GM12878 (cell line): ENCODE measurements around the gene FAM163B. TPM values are rescaled to one million over a fixed set of nuclear protein-coding genes. Genes with fewer than 3 reads are reported as not detected.

ENCODE experiments used
- ATAC-seq: fragments of 200-7000 bp; cut with Tn5 transposase; 3 replicates; pipeline ENCODE4 v1.9.1; 2020; ENCODE audit warnings: mild to moderate bottlenecking, moderate library complexity
- BruUV-seq: library from RNA; stranded (reverse); fragments of 400-500 nt; replicated peaks from 2 replicates; lab custom pipeline; 2021; lab: Mats Ljungman, UMichigan
- CTCF ChIA-PET: fragments of 300-600 bp; sonication (Branson Sonifier 250); formaldehyde crosslinking; extraction: SDS; loops from one replicate; lab custom pipeline; 2021; ENCODE audit warnings: inconsistent platforms; lab: Yijun Ruan, JAX
- POLR2A ChIA-PET: fragments of 350-600 bp; formaldehyde crosslinking; extraction: SDS; loops from one replicate; lab custom pipeline; 2021; ENCODE audit warnings: inconsistent platforms; lab: Charles Lee
- RAD21 ChIA-PET: fragments of 300-600 bp; sonication (Branson Sonifier 250); formaldehyde crosslinking; loops from one replicate; lab custom pipeline; 2023; ENCODE audit warnings: antibody characterized with exemption; ENCODE audit not compliant: unreplicated experiment; lab: Charles Lee
- SMC1A ChIA-PET: fragments of 300-600 bp; sonication (Branson Sonifier 250); formaldehyde crosslinking; loops from one replicate; lab custom pipeline; 2023; ENCODE audit not compliant: unreplicated experiment, uncharacterized antibody; lab: Charles Lee
- DNase-seq: peaks from one replicate; pipeline ENCODE4 v3.0.0-alpha.2; 2011; ENCODE audit warnings: low read depth, low spot score
- FAIRE-seq: peaks from 3 replicates; lab custom pipeline; 2011; peaks lifted over from hg19 to GRCh38; lab: Jason Lieb, UNC
- H2AFZ ChIP-seq: 2 replicates; pipeline ENCODE4 v1.6.0; 2011; ENCODE audit warnings: low read depth, low read length, control low read depth; ENCODE audit not compliant: control insufficient read depth
- H3K27ac ChIP-seq: 2 replicates; pipeline ENCODE4 v1.5.1; 2011; ENCODE audit warnings: control low read depth; ENCODE audit not compliant: control insufficient read depth, insufficient read depth
- H3K27me3 ChIP-seq, 2 experiments: replicated peaks in 1 of 2; 2 replicates each; pipeline versions ENCODE4 v1.6.0 to v1.6.1; 2011; ENCODE audit warnings: low read length in 1 of 2; ENCODE audit not compliant: control insufficient read depth in 2 of 2, insufficient read depth in 2 of 2
- H3K36me3 ChIP-seq, 2 experiments: 2 replicates each; pipeline ENCODE4 v1.5.1; 2011; ENCODE audit warnings: low read length in 1 of 2; ENCODE audit not compliant: control insufficient read depth in 2 of 2, insufficient read depth in 2 of 2
- H3K4me1 ChIP-seq: 2 replicates; pipeline ENCODE4 v1.6.1; 2011; ENCODE audit warnings: mild to moderate bottlenecking, low read length, moderate library complexity, mixed read lengths; ENCODE audit not compliant: control insufficient read depth, insufficient read depth
- H3K4me2 ChIP-seq: 2 replicates; pipeline ENCODE4 v1.6.0; 2011; ENCODE audit warnings: control low read depth; ENCODE audit not compliant: control insufficient read depth, insufficient read depth
- H3K4me3 ChIP-seq: fragments of 200-600 bp; sonication (generic); 2 replicates; pipeline ENCODE4 v1.5.1; 2016
- H3K79me2 ChIP-seq: 2 replicates; pipeline ENCODE4 v1.6.0; 2011; ENCODE audit warnings: low read length; ENCODE audit not compliant: control insufficient read depth, insufficient read depth
- H3K9ac ChIP-seq: 2 replicates; pipeline ENCODE4 v1.8.0; 2011; ENCODE audit warnings: low read length, control low read depth, mixed read lengths; ENCODE audit not compliant: control insufficient read depth, insufficient read depth
- H3K9me3 ChIP-seq: replicated peaks from 3 replicates; pipeline ENCODE4 v1.5.1; 2011; ENCODE audit warnings: mild to moderate bottlenecking, low read length; ENCODE audit not compliant: control insufficient read depth, insufficient read depth
- H4K20me1 ChIP-seq: 2 replicates; pipeline ENCODE4 v1.6.0; 2011; ENCODE audit not compliant: control insufficient read depth, insufficient read depth
- ASH2L ChIP-seq: fragments of 300-600, 200-600 bp; sonication (generic); IDR thresholded peaks from 2 replicates; pipeline ENCODE4 v1.6.1; 2017; ENCODE audit warnings: low read depth, mild to moderate bottlenecking, borderline replicate concordance
- CEBPZ ChIP-seq: fragments of 150-350 bp; IDR thresholded peaks from 2 replicates; pipeline ENCODE4 v1.6.1; 2016; ENCODE audit warnings: low read depth, low read length
- E2F4 ChIP-seq: IDR thresholded peaks from 2 replicates; pipeline ENCODE4 v1.6.1; 2012; ENCODE audit warnings: low read depth, low read length, improper control_type of control experiment
- EP300 ChIP-seq, 2 experiments: fragments of 150-350 bp in 1 of 2; IDR thresholded peaks; 2 replicates each; pipeline ENCODE4 v1.6.1; 2011 to 2012; ENCODE audit warnings: low read depth in 2 of 2, low read length in 2 of 2, borderline replicate concordance in 1 of 2, improper control_type of control experiment in 1 of 2, inconsistent platforms in 1 of 2; ENCODE audit not compliant: control insufficient read depth in 1 of 2
- NBN ChIP-seq: fragments of 450-650 bp; IDR thresholded peaks from 2 replicates; pipeline ENCODE4 v1.6.1; 2016
- NR2F1 ChIP-seq: fragments of 450-650 bp; conservative IDR thresholded peaks from 2 replicates; pipeline ENCODE4 v1.6.1; 2017; ENCODE audit warnings: mild to moderate bottlenecking
- WGBS: methylation state at CpG from one replicate; pipeline ENCODE4 v1.1.6; 2016; ENCODE audit warnings: low lambda C conversion rate; ENCODE audit not compliant: insufficient replicate concordance, insufficient coverage; ENCODE audit errors: missing lambda C conversion rate; 5-methylcytosine and 5-hydroxymethylcytosine counted together
- in situ Hi-C: fragments of 300-500 bp; cut with MboI; formaldehyde crosslinking; loops from 9 replicates; pipeline ENCODE4 v1.14.3; 2018; ENCODE audit warnings: mixed read lengths
- intact Hi-C: fragments of 100-400 bp; cut with micrococcal nuclease; formaldehyde crosslinking; loops from one replicate; pipeline ENCODE4 v1.14.2; 2022; ENCODE audit not compliant: unreplicated experiment
- polyA plus RNA-seq, 11 experiments: library from polyadenylated mRNA; depleted of rRNA in 4 of 11; unstranded in 6 of 11; stranded (reverse) in 5 of 11; fragments of >200 nt; fragmentation: Nextera tagmentation in 4 of 11; fragmentation: Illumina TruSeq in 1 of 11; extraction: Ambion mirVana in 4 of 11; extraction: Trizol in 1 of 11; gene quantifications; 1 replicate in 1 of 11; 2 replicates in 10 of 11; pipeline versions ENCODE4 v1.2.1 to v1.2.3, GENCODE V29; 2011 to 2016; ENCODE audit warnings: inconsistent platforms in 2 of 11, missing spikeins in 2 of 11, low read depth in 1 of 11
- total RNA-seq, 4 experiments: library from RNA; depleted of rRNA in 3 of 4; stranded (reverse); fragments of >200 nt in 3 of 4; fragmentation: Illumina TruSeq in 1 of 4; extraction: Trizol in 1 of 4; gene quantifications; 2 replicates each; pipeline versions ENCODE4 v1.2.1 to v1.2.3, GENCODE V29; 2013 to 2021
- TF ChIP-seq, protein P1 (sequence below): IDR thresholded peaks from 2 replicates; pipeline ENCODE4 v1.6.1; 2011; ENCODE audit warnings: mild to moderate bottlenecking, low read depth, low read length, moderate library complexity; ENCODE audit not compliant: insufficient replicate concordance
- TF ChIP-seq, protein P2 (sequence below): IDR thresholded peaks from 2 replicates; pipeline ENCODE4 v1.6.1; 2011; ENCODE audit warnings: low read depth, mild to moderate bottlenecking, low read length, moderate library complexity, borderline replicate concordance; ENCODE audit errors: extremely low read depth

FAM163B gene
- total and polyA plus RNA-seq, 10 of the 15 experiments (the other 5 are each of a cell fraction or from before 2014, with no cell fraction given) = not detected

GRCh38 chr9:133635533-133636531 lies 26.6 kb upstream of the FAM163B start, which contains the start of gene DBH:
DBH (plus strand) TSS chr9:133636363; CDS start chr9:133636372, 9 bp downstream.
- ATAC-seq = no peak
- SMC1A ChIA-PET = no interaction called here
- Histone ChIP-seq H2AFZ (no peak within 1 kb of the TSS), H3K9me3 (no peaks in the 10 kb centered on the region), H4K20me1 (no peaks in the 10 kb centered on the region), H3K4me3 (no peak within 1 kb of the TSS), H3K79me2 (no peaks in the 10 kb centered on the region), H3K4me2 (no peak within 1 kb of the TSS), H3K27me3 (peaks cover 0 to 7% of the 10 kb centered on the region in 2 experiments; a peak in 3 of 4 replicates), H3K36me3 (no peaks in the 10 kb centered on the region), H3K27ac (no peak within 1 kb of the TSS), H3K4me1 (no peaks in the 10 kb centered on the region), H3K9ac (no peak within 1 kb of the TSS)
- RAD21 ChIA-PET = no interaction called here
- TF ChIP-seq CEBPZ = no peak
- no peak for TF ChIP-seq NBN
- no peak for TF ChIP-seq EP300 (IDR thresholded peaks at IDR 0.05; ENCODE audit: borderline replicate concordance in 1 of 2, control insufficient read depth in 1 of 2, low read depth in 2 of 2, low read length in 2 of 2)
- TF ChIP-seq, protein P1, sequence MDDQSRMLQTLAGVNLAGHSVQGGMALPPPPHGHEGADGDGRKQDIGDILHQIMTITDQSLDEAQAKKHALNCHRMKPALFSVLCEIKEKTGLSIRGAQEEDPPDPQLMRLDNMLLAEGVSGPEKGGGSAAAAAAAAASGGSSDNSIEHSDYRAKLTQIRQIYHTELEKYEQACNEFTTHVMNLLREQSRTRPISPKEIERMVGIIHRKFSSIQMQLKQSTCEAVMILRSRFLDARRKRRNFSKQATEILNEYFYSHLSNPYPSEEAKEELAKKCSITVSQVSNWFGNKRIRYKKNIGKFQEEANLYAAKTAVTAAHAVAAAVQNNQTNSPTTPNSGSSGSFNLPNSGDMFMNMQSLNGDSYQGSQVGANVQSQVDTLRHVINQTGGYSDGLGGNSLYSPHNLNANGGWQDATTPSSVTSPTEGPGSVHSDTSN = no peak
- TF ChIP-seq, protein P2, sequence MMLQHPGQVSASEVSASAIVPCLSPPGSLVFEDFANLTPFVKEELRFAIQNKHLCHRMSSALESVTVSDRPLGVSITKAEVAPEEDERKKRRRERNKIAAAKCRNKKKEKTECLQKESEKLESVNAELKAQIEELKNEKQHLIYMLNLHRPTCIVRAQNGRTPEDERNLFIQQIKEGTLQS = no peak
- no peak for TF ChIP-seq E2F4
- no peak for TF ChIP-seq ASH2L
- TF ChIP-seq NR2F1 = no peak
- in situ Hi-C loops = no loop called here
- intact Hi-C loops = no loop called here
- 39% methylated on average over 24 of the region's 24 CpGs for WGBS
- no TSS peak for BruUV-seq
- no peak for DNase-seq
- FAIRE-seq = no peak
- POLR2A ChIA-PET = no interaction called here
- CTCF ChIA-PET = no interaction called here
